HEK293 (cell line): Measurements from ENCODE around the gene SFRP5.

Experiments used
- CTCF ChIA-PET: fragments of 350-600 bp; formaldehyde crosslinking; extraction: SDS; loops from one replicate; lab custom pipeline; 2021; ENCODE audit warnings: antibody characterized with exemption; lab: Yijun Ruan, JAX
- POLR2A ChIA-PET: fragments of 300-600 bp; formaldehyde crosslinking; extraction: SDS; loops from one replicate; lab custom pipeline; 2020; ENCODE audit warnings: antibody characterized with exemption, inconsistent platforms; lab: Yijun Ruan, JAX
- H3K27ac ChIP-seq: fragments of 200-500 bp; sonication (Bioruptor generic); 2 replicates; pipeline ENCODE4 v1.5.1; 2014; ENCODE audit warnings: low read depth, low read length, control low read depth, inconsistent platforms; ENCODE audit errors: extremely low read depth
- H3K36me3 ChIP-seq, 2 experiments: fragments of 200-500 bp in 1 of 2; sonication (Bioruptor generic) in 1 of 2; 1 replicate in 1 of 2; 2 replicates in 1 of 2; pipeline ENCODE4 v1.5.1; 2014 to 2017; ENCODE audit warnings: inconsistent platforms in 2 of 2, low read length in 2 of 2; ENCODE audit not compliant: control insufficient read depth in 2 of 2, insufficient read depth in 1 of 2
- H3K4me1 ChIP-seq: fragments of 200-500 bp; sonication (Bioruptor generic); 2 replicates; pipeline ENCODE4 v1.5.1; 2014; ENCODE audit warnings: mild to moderate bottlenecking, low read length, inconsistent platforms; ENCODE audit not compliant: control insufficient read depth, insufficient read depth
- H3K4me3 ChIP-seq: 2 replicates; pipeline ENCODE4 v1.5.1; 2011; ENCODE audit warnings: low read depth, mild to moderate bottlenecking, control low read depth, low read length, moderate library complexity
- H3K9me3 ChIP-seq: fragments of 200-500 bp; sonication (Bioruptor generic); 2 replicates; pipeline ENCODE4 v1.5.1; 2014; ENCODE audit warnings: low read depth, low read length, inconsistent platforms; ENCODE audit not compliant: control insufficient read depth, insufficient read depth
- PRDM1 ChIP-seq: fragments of 450-650 bp; formaldehyde crosslinking; IDR thresholded peaks from 2 replicates; pipeline ENCODE4; 2016; ENCODE audit warnings: missing biosample characterization, missing genetic modification characterization
- WT1 ChIP-seq: fragments of 450-650 bp; formaldehyde crosslinking; IDR thresholded peaks from 2 replicates; pipeline ENCODE4 v1.5.1; 2016; ENCODE audit warnings: missing biosample characterization, missing genetic modification characterization
- ZBTB21 ChIP-seq: fragments of 450-650 bp; formaldehyde crosslinking; IDR thresholded peaks from 2 replicates; pipeline ENCODE4 v1.5.1; 2017; ENCODE audit warnings: missing biosample characterization, missing genetic modification characterization
- ZBTB8A ChIP-seq: fragments of 450-650 bp; formaldehyde crosslinking; IDR thresholded peaks from 2 replicates; pipeline ENCODE4 v1.5.1; 2016; ENCODE audit warnings: missing biosample characterization, missing genetic modification characterization
- ZEB2 ChIP-seq: fragments of 450-650 bp; formaldehyde crosslinking; IDR thresholded peaks from 2 replicates; pipeline ENCODE4 v1.5.1; 2016; ENCODE audit warnings: missing biosample characterization, missing genetic modification characterization
- ZNF112 ChIP-seq: fragments of 450-650 bp; formaldehyde crosslinking; IDR thresholded peaks from 2 replicates; pipeline ENCODE4 v1.5.0; 2017; ENCODE audit warnings: missing biosample characterization, missing genetic modification characterization
- ZNF138 ChIP-seq: fragments of 450-650 bp; formaldehyde crosslinking; IDR thresholded peaks from 2 replicates; pipeline ENCODE4 v1.5.1; 2016; ENCODE audit warnings: missing biosample characterization, missing genetic modification characterization, borderline replicate concordance
- ZNF175 ChIP-seq: fragments of 450-650 bp; formaldehyde crosslinking; IDR thresholded peaks from 2 replicates; pipeline ENCODE4 v1.5.1; 2016; ENCODE audit warnings: missing biosample characterization, missing genetic modification characterization
- ZNF211 ChIP-seq: fragments of 450-650 bp; formaldehyde crosslinking; IDR thresholded peaks from 2 replicates; pipeline ENCODE4 v1.5.1; 2016; ENCODE audit warnings: low read depth, missing biosample characterization, missing genetic modification characterization
- ZNF37A ChIP-seq: fragments of 450-650 bp; IDR thresholded peaks from 2 replicates; pipeline ENCODE4 v1.5.1; 2018; ENCODE audit warnings: missing biosample characterization, missing genetic modification characterization
- ZNF394 ChIP-seq: fragments of 450-650 bp; formaldehyde crosslinking; IDR thresholded peaks from 2 replicates; pipeline ENCODE4 v1.5.1; 2016; ENCODE audit warnings: missing biosample characterization, missing genetic modification characterization, mild to moderate bottlenecking, moderate library complexity, borderline replicate concordance
- ZNF404 ChIP-seq: fragments of 450-650 bp; formaldehyde crosslinking; IDR thresholded peaks from 2 replicates; pipeline ENCODE4 v1.5.1; 2017; ENCODE audit warnings: missing biosample characterization, missing genetic modification characterization
- ZNF626 ChIP-seq: fragments of 450-650 bp; sonication (Bioruptor Pico); formaldehyde crosslinking; IDR thresholded peaks from 2 replicates; pipeline ENCODE4 v1.5.1; 2018; ENCODE audit warnings: missing biosample characterization, missing genetic modification characterization, inconsistent platforms
- ZNF664 ChIP-seq: fragments of 450-650 bp; formaldehyde crosslinking; IDR thresholded peaks from 2 replicates; pipeline ENCODE4 v1.5.1; 2016; ENCODE audit warnings: missing biosample characterization, missing genetic modification characterization
- ZNF701 ChIP-seq: fragments of 450-650 bp; formaldehyde crosslinking; IDR thresholded peaks from 2 replicates; pipeline ENCODE4 v1.5.1; 2016; ENCODE audit warnings: missing biosample characterization, missing genetic modification characterization
- ZNF768 ChIP-seq: fragments of 450-650 bp; formaldehyde crosslinking; IDR thresholded peaks from 2 replicates; pipeline ENCODE4 v1.5.1; 2018; ENCODE audit warnings: missing biosample characterization, mild to moderate bottlenecking, missing genetic modification characterization
- ZNF785 ChIP-seq: fragments of 450-650 bp; formaldehyde crosslinking; IDR thresholded peaks from 2 replicates; pipeline ENCODE4 v1.5.1; 2016; ENCODE audit warnings: missing biosample characterization, missing genetic modification characterization
- TF ChIP-seq, protein P1 (sequence below): fragments of 450-650 bp; formaldehyde crosslinking; IDR thresholded peaks from 2 replicates; pipeline ENCODE4 v1.5.1; 2016; ENCODE audit warnings: missing biosample characterization, missing genetic modification characterization, borderline replicate concordance
- TF ChIP-seq, protein P2 (sequence below): fragments of 450-650 bp; formaldehyde crosslinking; IDR thresholded peaks from 2 replicates; pipeline ENCODE4 v1.5.1; 2016; ENCODE audit warnings: missing biosample characterization, missing genetic modification characterization
- TF ChIP-seq, protein P3 (sequence below): fragments of 450-650 bp; formaldehyde crosslinking; IDR thresholded peaks from 2 replicates; pipeline ENCODE4 v1.5.1; 2016; ENCODE audit warnings: missing biosample characterization, missing genetic modification characterization, borderline replicate concordance
- TF ChIP-seq, protein P4 (sequence below): fragments of 450-650 bp; formaldehyde crosslinking; IDR thresholded peaks from 2 replicates; pipeline ENCODE4 v1.5.1; 2016; ENCODE audit warnings: missing biosample characterization, missing genetic modification characterization

The SFRP5 gene

DNA sequence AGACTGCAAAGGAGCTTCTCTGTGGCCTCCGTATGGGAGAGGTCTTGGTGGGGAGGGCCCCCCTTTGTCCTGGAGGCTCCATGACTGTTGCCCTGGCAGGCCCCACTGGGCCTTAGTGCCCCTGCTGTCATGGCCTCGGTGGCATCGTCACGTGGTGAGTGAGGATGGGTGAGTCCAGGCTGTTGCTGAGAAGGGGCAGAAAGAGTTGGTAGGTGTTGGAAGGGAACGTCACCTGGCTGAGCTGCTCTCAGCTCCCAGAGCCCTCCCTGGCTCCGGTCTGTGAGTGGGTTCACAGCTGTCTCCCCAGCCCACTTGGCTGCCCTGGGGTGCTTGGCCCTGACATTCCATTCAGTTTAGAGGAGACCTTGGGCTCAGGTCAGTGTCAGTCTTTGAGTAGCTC lies 16.1 kb downstream of the SFRP5 start (continued):
- TF ChIP-seq, protein P1, sequence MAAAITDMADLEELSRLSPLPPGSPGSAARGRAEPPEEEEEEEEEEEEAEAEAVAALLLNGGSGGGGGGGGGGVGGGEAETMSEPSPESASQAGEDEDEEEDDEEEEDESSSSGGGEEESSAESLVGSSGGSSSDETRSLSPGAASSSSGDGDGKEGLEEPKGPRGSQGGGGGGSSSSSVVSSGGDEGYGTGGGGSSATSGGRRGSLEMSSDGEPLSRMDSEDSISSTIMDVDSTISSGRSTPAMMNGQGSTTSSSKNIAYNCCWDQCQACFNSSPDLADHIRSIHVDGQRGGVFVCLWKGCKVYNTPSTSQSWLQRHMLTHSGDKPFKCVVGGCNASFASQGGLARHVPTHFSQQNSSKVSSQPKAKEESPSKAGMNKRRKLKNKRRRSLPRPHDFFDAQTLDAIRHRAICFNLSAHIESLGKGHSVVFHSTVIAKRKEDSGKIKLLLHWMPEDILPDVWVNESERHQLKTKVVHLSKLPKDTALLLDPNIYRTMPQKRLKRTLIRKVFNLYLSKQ (tag by site-specific recombination) = no peak
- TF ChIP-seq WT1 (tag by site-specific recombination) (no peak), ZNF768 (tag by site-specific recombination) (no peak), ZNF175 (tag by site-specific recombination) (no peak), ZNF701 (no peak), ZNF394 (tag by site-specific recombination) (no peak), PRDM1 (tag by site-specific recombination) (no peak)
- TF ChIP-seq, protein P2, sequence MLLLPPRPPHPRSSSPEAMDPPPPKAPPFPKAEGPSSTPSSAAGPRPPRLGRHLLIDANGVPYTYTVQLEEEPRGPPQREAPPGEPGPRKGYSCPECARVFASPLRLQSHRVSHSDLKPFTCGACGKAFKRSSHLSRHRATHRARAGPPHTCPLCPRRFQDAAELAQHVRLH (tag by site-specific recombination) = no peak
- TF ChIP-seq, protein P3, sequence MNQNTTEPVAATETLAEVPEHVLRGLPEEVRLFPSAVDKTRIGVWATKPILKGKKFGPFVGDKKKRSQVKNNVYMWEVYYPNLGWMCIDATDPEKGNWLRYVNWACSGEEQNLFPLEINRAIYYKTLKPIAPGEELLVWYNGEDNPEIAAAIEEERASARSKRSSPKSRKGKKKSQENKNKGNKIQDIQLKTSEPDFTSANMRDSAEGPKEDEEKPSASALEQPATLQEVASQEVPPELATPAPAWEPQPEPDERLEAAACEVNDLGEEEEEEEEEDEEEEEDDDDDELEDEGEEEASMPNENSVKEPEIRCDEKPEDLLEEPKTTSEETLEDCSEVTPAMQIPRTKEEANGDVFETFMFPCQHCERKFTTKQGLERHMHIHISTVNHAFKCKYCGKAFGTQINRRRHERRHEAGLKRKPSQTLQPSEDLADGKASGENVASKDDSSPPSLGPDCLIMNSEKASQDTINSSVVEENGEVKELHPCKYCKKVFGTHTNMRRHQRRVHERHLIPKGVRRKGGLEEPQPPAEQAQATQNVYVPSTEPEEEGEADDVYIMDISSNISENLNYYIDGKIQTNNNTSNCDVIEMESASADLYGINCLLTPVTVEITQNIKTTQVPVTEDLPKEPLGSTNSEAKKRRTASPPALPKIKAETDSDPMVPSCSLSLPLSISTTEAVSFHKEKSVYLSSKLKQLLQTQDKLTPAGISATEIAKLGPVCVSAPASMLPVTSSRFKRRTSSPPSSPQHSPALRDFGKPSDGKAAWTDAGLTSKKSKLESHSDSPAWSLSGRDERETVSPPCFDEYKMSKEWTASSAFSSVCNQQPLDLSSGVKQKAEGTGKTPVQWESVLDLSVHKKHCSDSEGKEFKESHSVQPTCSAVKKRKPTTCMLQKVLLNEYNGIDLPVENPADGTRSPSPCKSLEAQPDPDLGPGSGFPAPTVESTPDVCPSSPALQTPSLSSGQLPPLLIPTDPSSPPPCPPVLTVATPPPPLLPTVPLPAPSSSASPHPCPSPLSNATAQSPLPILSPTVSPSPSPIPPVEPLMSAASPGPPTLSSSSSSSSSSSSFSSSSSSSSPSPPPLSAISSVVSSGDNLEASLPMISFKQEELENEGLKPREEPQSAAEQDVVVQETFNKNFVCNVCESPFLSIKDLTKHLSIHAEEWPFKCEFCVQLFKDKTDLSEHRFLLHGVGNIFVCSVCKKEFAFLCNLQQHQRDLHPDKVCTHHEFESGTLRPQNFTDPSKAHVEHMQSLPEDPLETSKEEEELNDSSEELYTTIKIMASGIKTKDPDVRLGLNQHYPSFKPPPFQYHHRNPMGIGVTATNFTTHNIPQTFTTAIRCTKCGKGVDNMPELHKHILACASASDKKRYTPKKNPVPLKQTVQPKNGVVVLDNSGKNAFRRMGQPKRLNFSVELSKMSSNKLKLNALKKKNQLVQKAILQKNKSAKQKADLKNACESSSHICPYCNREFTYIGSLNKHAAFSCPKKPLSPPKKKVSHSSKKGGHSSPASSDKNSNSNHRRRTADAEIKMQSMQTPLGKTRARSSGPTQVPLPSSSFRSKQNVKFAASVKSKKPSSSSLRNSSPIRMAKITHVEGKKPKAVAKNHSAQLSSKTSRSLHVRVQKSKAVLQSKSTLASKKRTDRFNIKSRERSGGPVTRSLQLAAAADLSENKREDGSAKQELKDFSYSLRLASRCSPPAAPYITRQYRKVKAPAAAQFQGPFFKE = no peak

DNA sequence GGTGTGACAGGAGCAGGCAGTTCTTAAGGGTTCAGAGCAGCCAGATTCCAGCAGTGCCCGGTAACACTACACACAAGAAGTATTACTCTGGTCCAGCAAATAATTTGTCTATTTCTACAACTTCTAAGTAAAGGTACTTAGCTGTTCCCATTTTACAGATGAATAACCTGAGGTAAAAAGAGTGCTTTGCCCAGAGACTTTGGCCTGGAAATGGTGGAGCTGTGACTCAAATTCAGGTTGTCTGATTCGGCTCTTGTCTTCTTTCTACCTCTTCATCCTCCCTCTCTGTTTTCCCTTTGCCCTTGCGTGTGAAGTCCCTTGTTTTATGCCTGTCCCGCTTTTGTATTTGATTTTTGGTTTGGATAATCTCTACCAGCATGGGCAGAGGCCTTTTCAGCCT lies 17.1 kb downstream of the SFRP5 start:
- ChIA-PET CTCF (interaction anchor here (2.5 to 2.8 kb wide), 2 partner anchors 37 to 115 kb away, joined by 7 to 12 read pairs; no protein-coding TSS in a partner anchor), POLR2A (no interaction called here)
- no peaks in the 10 kb centered on the region for H3K9me3 ChIP-seq
- H3K27ac ChIP-seq = no peak overlapping the region
- H3K4me1 ChIP-seq = no peaks in the 10 kb centered on the region
- no peak for TF ChIP-seq ZNF37A
- no peak for TF ChIP-seq ZNF211 (tag by site-specific recombination)
- no peak for TF ChIP-seq ZNF626 (tag by site-specific recombination)
- no peak for TF ChIP-seq ZBTB8A
- TF ChIP-seq ZBTB21 (tag by site-specific recombination) = no peak
- no peak for TF ChIP-seq ZNF664
- peaks cover 11 to 88% of the 10 kb centered on the region in 2 experiments for H3K36me3 ChIP-seq
- no peak overlapping the region for H3K4me3 ChIP-seq

DNA sequence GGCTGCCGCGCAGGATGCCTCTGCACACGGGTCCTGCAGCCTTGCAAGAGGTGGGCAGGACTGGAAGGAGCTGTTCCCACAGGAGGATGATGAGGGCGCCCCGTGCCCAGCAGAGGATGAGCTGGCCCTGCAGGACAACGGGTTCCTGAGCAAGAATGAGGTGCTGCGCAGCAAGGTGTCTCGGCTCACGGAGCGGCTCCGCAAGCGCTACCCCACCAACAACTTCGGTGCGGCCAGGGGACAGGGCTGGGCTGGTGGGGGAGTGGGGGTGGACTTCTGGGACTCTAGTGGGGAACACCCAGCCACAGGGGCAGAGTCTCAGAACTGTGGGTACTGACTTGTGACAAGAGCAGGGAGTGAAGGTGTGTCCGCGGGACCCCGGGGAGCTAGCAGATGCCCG lies 18.8 kb downstream of the SFRP5 start:
- no peak overlapping the region for H3K27ac ChIP-seq
- H3K36me3 ChIP-seq = peaks cover 20 to 96% of the 10 kb centered on the region in 2 experiments
- ChIA-PET CTCF (interaction anchor here (0.8 kb wide), 1 partner anchor 87 kb away, joined by 3 read pairs; no protein-coding TSS in a partner anchor), POLR2A (interaction anchor here (0.7 kb wide), 1 partner anchor 61 kb away, joined by 7 read pairs; no protein-coding TSS in a partner anchor)
- H3K9me3 ChIP-seq = no peaks in the 10 kb centered on the region
- no peaks in the 10 kb centered on the region for H3K4me1 ChIP-seq
- TF ChIP-seq ZNF404 (tag by site-specific recombination) = no peak
- no peak for TF ChIP-seq ZEB2 (tag by site-specific recombination)
- no peak for TF ChIP-seq ZNF785 (tag by site-specific recombination)
- TF ChIP-seq ZNF112 (tag by site-specific recombination) = no peak
- TF ChIP-seq ZNF211 (tag by site-specific recombination) = no peak
- TF ChIP-seq, protein P4, sequence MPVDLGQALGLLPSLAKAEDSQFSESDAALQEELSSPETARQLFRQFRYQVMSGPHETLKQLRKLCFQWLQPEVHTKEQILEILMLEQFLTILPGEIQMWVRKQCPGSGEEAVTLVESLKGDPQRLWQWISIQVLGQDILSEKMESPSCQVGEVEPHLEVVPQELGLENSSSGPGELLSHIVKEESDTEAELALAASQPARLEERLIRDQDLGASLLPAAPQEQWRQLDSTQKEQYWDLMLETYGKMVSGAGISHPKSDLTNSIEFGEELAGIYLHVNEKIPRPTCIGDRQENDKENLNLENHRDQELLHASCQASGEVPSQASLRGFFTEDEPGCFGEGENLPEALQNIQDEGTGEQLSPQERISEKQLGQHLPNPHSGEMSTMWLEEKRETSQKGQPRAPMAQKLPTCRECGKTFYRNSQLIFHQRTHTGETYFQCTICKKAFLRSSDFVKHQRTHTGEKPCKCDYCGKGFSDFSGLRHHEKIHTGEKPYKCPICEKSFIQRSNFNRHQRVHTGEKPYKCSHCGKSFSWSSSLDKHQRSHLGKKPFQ (tag by site-specific recombination) = no peak
- no peak for TF ChIP-seq ZNF138 (tag by site-specific recombination)
- H3K4me3 ChIP-seq = no peak overlapping the region
